CD4-positive, CD25-positive, alpha-beta regulatory T cell (primary cell): ENCODE data around the gene IL37. TPM values are rescaled to one million over a fixed set of nuclear protein-coding genes. Genes with fewer than 3 reads are reported as not detected.
"Not testable (repeated sequence)": the region's sequence is repeated elsewhere in the genome, so short reads cannot be mapped to it uniquely, and the experiment has no call there.

Experiments used
- ATAC-seq, 2 donors: fragments of 150-1000 bp; cut with Tn5 transposase; one replicate each; pipeline ENCODE4 v1.10.0; 2021; ENCODE audit warnings: low read depth in 2 of 2, moderate number of reproducible peaks in 2 of 2, moderate library complexity in 1 of 2
- DNase-seq, 3 donors: peaks; one replicate each; pipeline versions ENCODE4 v3.0.0 to v3.0.0-alpha.2; 2012 to 2022; ENCODE audit warnings: mixed read lengths in 1 of 3
- H3K27ac ChIP-seq: one replicate; pipeline ENCODE4 v1.7.0; 2013; ENCODE audit warnings: mild to moderate bottlenecking, low read length; ENCODE audit not compliant: insufficient read depth, poor library complexity, severe bottlenecking
- H3K27me3 ChIP-seq: one replicate; pipeline ENCODE4 v1.7.0; 2013; ENCODE audit warnings: low read length; ENCODE audit not compliant: control insufficient read depth, insufficient read depth
- H3K36me3 ChIP-seq: one replicate; pipeline ENCODE4 v1.7.0; 2013; ENCODE audit warnings: mild to moderate bottlenecking, low read length, moderate library complexity; ENCODE audit not compliant: control insufficient read depth, insufficient read depth
- H3K4me1 ChIP-seq: 2 replicates; pipeline ENCODE4 v1.7.0; 2013; ENCODE audit warnings: mild to moderate bottlenecking, low read length; ENCODE audit not compliant: insufficient read depth, control insufficient read depth, poor library complexity, severe bottlenecking
- H3K4me3 ChIP-seq: one replicate; pipeline ENCODE4 v1.7.0; 2013; ENCODE audit warnings: low read depth, mild to moderate bottlenecking, low read length, moderate library complexity
- H3K9me3 ChIP-seq, 2 experiments: 1 replicate in 1 of 2; 2 replicates in 1 of 2; pipeline ENCODE4 v1.7.0; 2013; ENCODE audit warnings: low read length in 2 of 2, mild to moderate bottlenecking in 1 of 2, moderate library complexity in 1 of 2; ENCODE audit not compliant: control insufficient read depth in 2 of 2
- H3K27ac Mint-ChIP-seq, 3 donors: one replicate each; pipeline ENCODE4 v1.8.0; 2020 to 2022; ENCODE audit warnings: mild to moderate bottlenecking in 3 of 3, mixed read lengths in 3 of 3, moderate library complexity in 2 of 3
- H3K27me3 Mint-ChIP-seq: one replicate; pipeline ENCODE4 v1.8.0; 2022; ENCODE audit warnings: mild to moderate bottlenecking, mixed read lengths
- H3K36me3 Mint-ChIP-seq: one replicate; pipeline ENCODE4 v1.8.0; 2020; ENCODE audit warnings: mixed read lengths
- H3K4me1 Mint-ChIP-seq, 4 donors: one replicate each; pipeline ENCODE4 v1.8.0; 2020 to 2022; ENCODE audit warnings: mixed read lengths in 4 of 4, mild to moderate bottlenecking in 1 of 4
- H3K4me3 Mint-ChIP-seq, 4 donors: one replicate each; pipeline ENCODE4 v1.8.0; 2020 to 2022; ENCODE audit warnings: mild to moderate bottlenecking in 4 of 4, mixed read lengths in 4 of 4, moderate library complexity in 3 of 4
- H3K9me3 Mint-ChIP-seq, 7 donors: one replicate each; pipeline ENCODE4 v1.8.0; 2020 to 2022; ENCODE audit warnings: mixed read lengths in 7 of 7, mild to moderate bottlenecking in 3 of 7, moderate library complexity in 2 of 7
- polyA plus RNA-seq, 4 donors: library from polyadenylated mRNA; unstranded; fragments of 300-500 nt; fragmentation: Illumina TruSeq; gene quantifications; one replicate each; pipeline ENCODE4 v1.2.3, GENCODE V29; 2021
- total RNA-seq: library from RNA; stranded (reverse); gene quantifications from one replicate; pipeline ENCODE4 v1.2.3, GENCODE V29; 2022

The IL37 gene
- total and polyA plus RNA-seq, 5 donors from 2014 or later = not detected

DNA sequence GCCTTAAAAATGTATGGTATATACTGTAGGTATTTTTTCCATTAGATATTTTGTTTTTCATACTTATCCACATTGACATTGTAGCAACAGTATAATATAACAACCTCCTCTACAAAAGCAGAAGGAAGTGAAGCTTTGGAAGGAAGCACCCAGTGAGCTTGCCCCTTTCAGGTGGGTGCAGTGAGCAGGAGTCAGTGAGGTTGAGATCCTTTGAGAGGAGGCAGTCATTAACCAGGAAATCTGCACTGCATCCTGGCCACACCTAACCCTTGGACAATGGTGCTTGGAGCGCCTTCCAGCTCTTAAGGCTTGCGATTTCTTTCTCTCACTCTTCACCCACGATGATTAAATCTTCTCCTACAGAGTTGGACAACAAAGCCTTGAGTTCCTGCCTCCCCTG is 13.9 kb downstream of the IL37 start:
- no peak for ATAC-seq
- DNase-seq = no peak
- Histone ChIP-seq H3K27me3 (no peaks in the 10 kb centered on the region), H3K36me3 (no peaks in the 10 kb centered on the region), H3K9me3 (no peaks in the 10 kb centered on the region), H3K4me1 (no peaks in the 10 kb centered on the region), H3K4me3 (no peak overlapping the region), H3K27ac (no peak overlapping the region)
- Mint-ChIP-seq H3K4me3 (no peak overlapping the region), H3K27ac (no peak overlapping the region), H3K36me3 (no peaks in the 10 kb centered on the region), H3K4me1 (no peaks in the 10 kb centered on the region), H3K9me3 (peaks cover 0 to 1% (median 0%) of the 10 kb centered on the region in 7 donors), H3K27me3 (peaks cover 6% of the 10 kb centered on the region)

DNA sequence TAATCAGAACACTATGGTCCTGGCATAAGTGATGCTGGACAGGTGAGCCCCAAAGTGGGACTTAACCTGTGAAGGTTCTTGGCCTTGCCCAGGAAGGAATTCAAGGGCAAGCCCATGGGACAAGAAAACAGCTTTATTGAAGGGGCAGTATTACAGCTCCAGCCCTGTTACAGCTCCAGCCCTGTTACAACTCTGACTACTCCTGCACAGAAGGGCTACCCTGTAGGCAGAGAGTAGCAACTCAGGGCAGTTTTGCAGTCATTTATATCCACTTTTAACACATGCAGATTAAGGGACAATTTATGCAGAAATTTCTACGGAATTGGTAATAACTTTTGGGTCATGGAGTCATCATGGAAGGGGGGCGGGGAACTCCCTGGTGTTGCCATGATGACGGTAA is 15.7 kb downstream of the IL37 start:
- Mint-ChIP-seq H3K9me3 (peaks cover 0 to 1% (median 0%) of the 10 kb centered on the region in 7 donors), H3K27ac (no peak overlapping the region), H3K36me3 (no peaks in the 10 kb centered on the region), H3K4me3 (no peak overlapping the region), H3K4me1 (no peaks in the 10 kb centered on the region), H3K27me3 (peaks cover 10% of the 10 kb centered on the region)
- Histone ChIP-seq H3K4me3 (no peak overlapping the region), H3K27me3 (no peaks in the 10 kb centered on the region), H3K36me3 (no peaks in the 10 kb centered on the region), H3K27ac (no peak overlapping the region), H3K9me3 (no peaks in the 10 kb centered on the region), H3K4me1 (no peaks in the 10 kb centered on the region)
- DNase-seq (no peak), ATAC-seq (no peak)

DNA sequence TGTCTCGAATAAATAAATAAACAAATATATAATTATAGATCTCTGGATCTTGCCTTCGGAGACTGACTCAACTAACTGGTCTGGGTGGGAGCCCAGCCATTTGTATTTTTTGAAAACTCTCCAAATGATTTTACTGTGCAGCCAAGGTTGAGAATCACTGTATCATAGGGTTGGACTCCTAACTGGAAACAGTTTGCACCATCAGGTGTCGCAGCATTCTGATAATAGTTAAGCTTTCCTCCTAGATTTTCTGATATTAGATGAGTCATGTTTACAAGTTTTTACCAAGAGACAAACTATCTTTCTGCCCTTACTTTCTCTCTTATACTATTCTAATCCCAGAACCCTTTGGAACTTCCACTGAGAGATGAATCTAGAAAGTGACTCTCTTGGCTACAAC is 16.8 kb downstream of the IL37 start:
- Mint-ChIP-seq H3K9me3 (peaks cover 0 to 1% (median 0%) of the 10 kb centered on the region in 7 donors), H3K27ac (no peak overlapping the region), H3K4me3 (no peak overlapping the region), H3K27me3 (peaks cover 10% of the 10 kb centered on the region), H3K36me3 (no peaks in the 10 kb centered on the region), H3K4me1 (no peaks in the 10 kb centered on the region)
- H3K36me3 ChIP-seq = no peaks in the 10 kb centered on the region
- ATAC-seq = no peak
- no peaks in the 10 kb centered on the region for H3K4me1 ChIP-seq
- H3K27ac ChIP-seq = no peak overlapping the region
- H3K4me3 ChIP-seq = no peak overlapping the region
- no peak for DNase-seq
- H3K9me3 ChIP-seq = no peaks in the 10 kb centered on the region
- H3K27me3 ChIP-seq = no peaks in the 10 kb centered on the region

DNA sequence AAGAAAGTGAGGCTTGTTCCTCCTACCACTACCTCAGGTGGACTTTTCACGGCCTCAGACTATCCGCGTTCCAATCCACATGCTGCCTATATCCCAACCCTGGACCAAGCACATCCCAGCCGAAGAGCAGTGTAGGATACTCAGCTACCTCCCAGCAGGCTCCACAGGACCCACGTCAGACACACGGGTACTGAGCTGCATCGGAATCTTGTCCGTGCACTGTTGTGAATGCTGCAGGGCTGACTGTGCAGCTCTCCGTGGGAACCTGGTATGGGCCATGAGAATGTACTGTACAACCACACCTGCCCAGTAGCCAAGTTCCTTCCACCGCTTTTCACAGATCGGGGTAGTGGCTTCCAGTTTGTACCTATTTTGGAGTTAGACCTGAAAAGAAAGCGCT is 22.3 kb downstream of the IL37 start:
- ATAC-seq (no peak), DNase-seq (no peak)
- Histone ChIP-seq H3K27ac (no peak overlapping the region), H3K27me3 (peaks cover 7% of the 10 kb centered on the region), H3K36me3 (no peaks in the 10 kb centered on the region), H3K4me3 (no peak overlapping the region), H3K4me1 (no peaks in the 10 kb centered on the region), H3K9me3 (no peaks in the 10 kb centered on the region)
- H3K27ac Mint-ChIP-seq = no peak overlapping the region
- H3K27me3 Mint-ChIP-seq = peaks cover 14% of the 10 kb centered on the region
- no peaks in the 10 kb centered on the region for H3K36me3 Mint-ChIP-seq
- peaks cover 0 to 4% (median 0%) of the 10 kb centered on the region in 7 donors for H3K9me3 Mint-ChIP-seq
- no peak overlapping the region for H3K4me3 Mint-ChIP-seq
- no peaks in the 10 kb centered on the region for H3K4me1 Mint-ChIP-seq

DNA sequence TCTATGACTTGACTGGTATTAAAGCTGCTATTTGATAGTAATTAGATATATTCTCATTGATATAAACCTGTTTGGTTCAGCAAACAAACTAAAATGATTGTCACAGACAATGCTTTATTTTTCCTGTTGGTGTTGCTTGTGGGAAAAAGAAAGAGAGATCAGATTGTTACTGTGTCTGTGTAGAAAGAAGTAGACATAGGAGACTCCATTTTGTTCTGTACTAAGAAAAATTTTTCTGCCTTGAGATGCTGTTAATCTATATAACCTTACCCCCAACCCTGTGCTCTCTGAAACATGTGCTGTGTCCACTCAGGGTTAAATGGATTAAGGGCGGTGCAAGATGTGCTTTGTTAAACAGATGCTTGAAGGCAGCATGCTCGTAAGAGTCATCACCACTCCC is 23.2 kb downstream of the IL37 start:
- ATAC-seq, H3K9me3 Mint-ChIP-seq, H3K4me3 ChIP-seq, H3K9me3 ChIP-seq, H3K27ac ChIP-seq, H3K36me3 ChIP-seq, H3K4me1 Mint-ChIP-seq, H3K36me3 Mint-ChIP-seq, H3K4me1 ChIP-seq, H3K4me3 Mint-ChIP-seq, H3K27me3 ChIP-seq, H3K27ac Mint-ChIP-seq, DNase-seq: not testable (repeated sequence)
- peaks cover 14% of the 10 kb centered on the region for H3K27me3 Mint-ChIP-seq

DNA sequence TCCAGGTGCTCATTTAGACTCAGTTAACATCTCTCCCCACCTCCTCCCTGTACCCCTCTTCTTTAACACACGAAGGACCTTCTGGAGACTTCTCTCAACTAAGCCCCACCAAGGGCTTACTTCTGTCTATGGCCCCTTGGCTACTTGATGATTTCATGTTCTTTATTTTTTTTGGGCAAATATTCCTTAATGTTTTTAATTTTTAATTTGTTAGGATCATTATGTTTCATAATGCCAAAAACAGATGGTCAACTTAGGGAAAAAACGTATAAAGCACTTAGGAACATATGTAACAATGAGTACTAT is 25.9 kb downstream of the IL37 start:
- Histone ChIP-seq H3K36me3 (no peaks in the 10 kb centered on the region), H3K27me3 (peaks cover 7% of the 10 kb centered on the region), H3K9me3 (no peaks in the 10 kb centered on the region), H3K27ac (no peak overlapping the region), H3K4me1 (no peaks in the 10 kb centered on the region), H3K4me3 (no peak overlapping the region)
- no peak overlapping the region for H3K4me3 Mint-ChIP-seq
- H3K27ac Mint-ChIP-seq = no peak overlapping the region
- peaks cover 10% of the 10 kb centered on the region for H3K27me3 Mint-ChIP-seq
- H3K4me1 Mint-ChIP-seq = no peaks in the 10 kb centered on the region
- ATAC-seq (no peak), DNase-seq (no peak)
- H3K36me3 Mint-ChIP-seq = no peaks in the 10 kb centered on the region
- peaks cover 0 to 4% (median 0%) of the 10 kb centered on the region in 7 donors for H3K9me3 Mint-ChIP-seq

DNA sequence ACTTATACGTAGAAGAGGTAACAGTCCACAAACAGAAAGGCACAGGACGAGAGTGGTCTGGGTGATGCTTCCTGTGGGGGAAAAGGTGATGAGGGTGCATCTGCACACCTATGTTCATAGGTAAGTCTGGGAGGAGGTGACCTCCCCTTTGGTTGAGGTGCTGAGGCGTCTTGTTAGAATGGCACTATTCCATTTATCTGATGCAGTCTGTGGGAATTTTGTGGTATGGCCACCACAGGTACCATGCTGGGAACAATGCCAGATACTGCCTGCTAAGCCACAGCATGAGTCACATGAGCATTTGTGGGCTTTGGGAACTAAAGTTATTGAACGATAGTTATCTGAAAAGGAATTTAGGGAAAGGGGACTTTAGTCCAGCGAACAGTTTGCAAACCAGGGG is 27.9 kb downstream of the IL37 start:
- ATAC-seq = no peak
- Mint-ChIP-seq H3K4me3 (no peak overlapping the region), H3K36me3 (no peaks in the 10 kb centered on the region), H3K9me3 (peaks cover 0 to 4% (median 0%) of the 10 kb centered on the region in 7 donors), H3K4me1 (no peaks in the 10 kb centered on the region), H3K27me3 (peaks cover 10% of the 10 kb centered on the region), H3K27ac (no peak overlapping the region)
- Histone ChIP-seq H3K9me3 (no peaks in the 10 kb centered on the region), H3K36me3 (no peaks in the 10 kb centered on the region), H3K27me3 (peaks cover 7% of the 10 kb centered on the region), H3K4me1 (no peaks in the 10 kb centered on the region), H3K4me3 (no peak overlapping the region), H3K27ac (no peak overlapping the region)
- no peak for DNase-seq

DNA sequence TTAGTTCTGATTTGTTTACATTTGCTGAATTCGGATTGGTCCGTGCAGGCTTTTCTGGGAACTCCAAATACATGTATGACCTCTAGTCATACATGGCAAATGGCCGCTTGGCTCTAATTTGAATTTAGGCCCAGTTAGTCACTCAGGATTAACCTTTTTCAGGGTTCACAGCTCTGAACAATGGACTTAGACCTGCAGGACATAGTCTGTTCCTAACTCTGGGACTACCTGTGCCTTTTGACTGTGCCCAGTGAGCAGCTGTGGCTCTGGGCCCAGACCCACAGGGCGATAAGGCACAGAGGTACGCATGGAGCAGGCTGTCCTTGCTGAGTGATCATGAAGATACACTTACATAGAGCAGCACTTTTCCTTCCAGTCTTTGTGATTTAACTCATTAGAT is 28.5 kb downstream of the IL37 start:
- no peaks in the 10 kb centered on the region for H3K4me1 Mint-ChIP-seq
- no peaks in the 10 kb centered on the region for H3K36me3 ChIP-seq
- no peak overlapping the region for H3K4me3 Mint-ChIP-seq
- peaks cover 7% of the 10 kb centered on the region for H3K27me3 ChIP-seq
- H3K27ac ChIP-seq = no peak overlapping the region
- DNase-seq (no peak), ATAC-seq (no peak)
- peaks cover 0 to 4% (median 0%) of the 10 kb centered on the region in 7 donors for H3K9me3 Mint-ChIP-seq
- H3K27ac Mint-ChIP-seq = no peak overlapping the region
- H3K4me3 ChIP-seq = no peak overlapping the region
- no peaks in the 10 kb centered on the region for H3K4me1 ChIP-seq
- H3K36me3 Mint-ChIP-seq = no peaks in the 10 kb centered on the region
- peaks cover 11% of the 10 kb centered on the region for H3K27me3 Mint-ChIP-seq
- no peaks in the 10 kb centered on the region for H3K9me3 ChIP-seq
